Effector memory CD8-positive, alpha-beta T cell (primary cell): ENCODE results near the gene ECE2.
"Not testable (repeated sequence)": the region's sequence is repeated elsewhere in the genome, so short reads cannot be mapped to it uniquely, and the experiment has no call there.

ENCODE experiments used
- ATAC-seq: fragments of 150-1000 bp; cut with Tn5 transposase; replicated peaks from 2 replicates; pipeline ENCODE4 v1.10.0; 2021; ENCODE audit warnings: mild to moderate bottlenecking, moderate library complexity
- DNase-seq, 3 experiments: peaks; one replicate each; pipeline ENCODE4 v3.0.0; 2021
- H3K27ac Mint-ChIP-seq, 2 donors: one replicate each; pipeline ENCODE4 v1.8.0; 2022; ENCODE audit warnings: mild to moderate bottlenecking in 2 of 2, mixed read lengths in 2 of 2, moderate library complexity in 2 of 2
- H3K27me3 Mint-ChIP-seq, 2 donors: one replicate each; pipeline ENCODE4 v1.8.0; 2022; ENCODE audit warnings: mixed read lengths in 2 of 2
- H3K36me3 Mint-ChIP-seq: one replicate; pipeline ENCODE4 v1.8.0; 2022; ENCODE audit warnings: mild to moderate bottlenecking, moderate library complexity, mixed read lengths; ENCODE audit not compliant: insufficient read depth
- H3K4me1 Mint-ChIP-seq, 2 donors: one replicate each; pipeline ENCODE4 v1.8.0; 2022; ENCODE audit warnings: low read depth in 2 of 2, mixed read lengths in 2 of 2
- H3K4me3 Mint-ChIP-seq, 2 donors: one replicate each; pipeline ENCODE4 v1.8.0; 2022; ENCODE audit warnings: mild to moderate bottlenecking in 2 of 2, mixed read lengths in 2 of 2, moderate library complexity in 2 of 2
- H3K9me3 Mint-ChIP-seq, 2 donors: one replicate each; pipeline ENCODE4 v1.8.0; 2022; ENCODE audit warnings: mixed read lengths in 2 of 2

The ECE2 gene

GRCh38 chr3:184333190-184333589 lies 57.4 kb downstream of the ECE2 start:
- Mint-ChIP-seq H3K27me3 (no peaks in the 10 kb centered on the region), H3K36me3 (peaks cover 70% of the 10 kb centered on the region), H3K27ac (peak overlapping the region; percentile 73 to 75), H3K4me3 (no peak overlapping the region), H3K9me3 (no peaks in the 10 kb centered on the region), H3K4me1 (peaks cover 36% of the 10 kb centered on the region in 2 donors)
- DNase-seq (no peak), ATAC-seq (no peak)

GRCh38 chr3:184333700-184334099 lies 57.9 kb downstream of the ECE2 start:
- peak overlapping the region; percentile 73 to 75 for H3K27ac Mint-ChIP-seq
- peaks cover 36% of the 10 kb centered on the region in 2 donors for H3K4me1 Mint-ChIP-seq
- DNase-seq (no peak), ATAC-seq (no peak)
- H3K4me3 Mint-ChIP-seq, result no peak overlapping the region
- no peaks in the 10 kb centered on the region for H3K9me3 Mint-ChIP-seq
- no peaks in the 10 kb centered on the region for H3K27me3 Mint-ChIP-seq
- H3K36me3 Mint-ChIP-seq, result peaks cover 65% of the 10 kb centered on the region

GRCh38 chr3:184334470-184335158 lies 58.8 kb downstream of the ECE2 start:
- no peaks in the 10 kb centered on the region for H3K27me3 Mint-ChIP-seq
- peaks cover 35 to 36% of the 10 kb centered on the region in 2 donors for H3K4me1 Mint-ChIP-seq
- peaks cover 56% of the 10 kb centered on the region for H3K36me3 Mint-ChIP-seq
- H3K9me3 Mint-ChIP-seq, result no peaks in the 10 kb centered on the region
- peak overlapping the region; percentile 20 to 85 for H3K4me3 Mint-ChIP-seq
- ATAC-seq (peak; percentile 31), DNase-seq (peak; percentile 16 to 30 (median 26))
- H3K27ac Mint-ChIP-seq, result peak overlapping the region; percentile 73 to 75

GRCh38 chr3:184335291-184335660 lies 59.5 kb downstream of the ECE2 start:
- ATAC-seq (no peak), DNase-seq (no peak)
- no peaks in the 10 kb centered on the region for H3K27me3 Mint-ChIP-seq
- no peaks in the 10 kb centered on the region for H3K9me3 Mint-ChIP-seq
- peaks cover 49% of the 10 kb centered on the region for H3K36me3 Mint-ChIP-seq
- H3K4me3 Mint-ChIP-seq, result peak overlapping the region; percentile 85
- H3K27ac Mint-ChIP-seq, result peak overlapping the region; percentile 73 to 75
- H3K4me1 Mint-ChIP-seq, result peaks cover 35 to 36% of the 10 kb centered on the region in 2 donors

- Mint-ChIP-seq H3K27ac (peak overlapping the region; percentile 73 to 91), H3K4me3 (peak overlapping the region; percentile 85), H3K27me3 (no peaks in the 10 kb centered on the region), H3K9me3 (no peaks in the 10 kb centered on the region), H3K36me3 (peaks cover 47% of the 10 kb centered on the region), H3K4me1 (peaks cover 35 to 36% of the 10 kb centered on the region in 2 donors)
- DNase-seq (peak; percentile 86 to 92 (median 91)), ATAC-seq (peak; percentile 81)
These were observed 60.1 kb downstream of the ECE2 start for GRCh38 chr3:184335661-184336546.

GRCh38 chr3:184336547-184337398 lies 61.0 kb downstream of the ECE2 start:
- DNase-seq (no peak), ATAC-seq (no peak)
- Mint-ChIP-seq H3K36me3 (peaks cover 42% of the 10 kb centered on the region), H3K4me3 (peak overlapping the region; percentile 85), H3K27me3 (no peaks in the 10 kb centered on the region), H3K27ac (peak overlapping the region; percentile 73 to 91), H3K9me3 (no peaks in the 10 kb centered on the region), H3K4me1 (peaks cover 31 to 35% of the 10 kb centered on the region in 2 donors)

GRCh38 chr3:184337399-184337714 lies 61.5 kb downstream of the ECE2 start, which contains the start of gene FAM131A:
TSS of gene FAM131A (plus strand) at chr3:184337600. CDS start at chr3:184337631, 31 bp downstream.
- Mint-ChIP-seq H3K4me1 (peaks cover 31 to 35% of the 10 kb centered on the region in 2 donors), H3K36me3 (peaks cover 39% of the 10 kb centered on the region), H3K27me3 (no peaks in the 10 kb centered on the region), H3K4me3 (peak within 1 kb of the TSS; percentile 85), H3K9me3 (no peaks in the 10 kb centered on the region), H3K27ac (peak within 1 kb of the TSS; percentile 73 to 91)
- ATAC-seq (no peak), DNase-seq (no peak)

GRCh38 chr3:184337981-184338380 lies 62.2 kb downstream of the ECE2 start:
- H3K27me3 Mint-ChIP-seq, result no peaks in the 10 kb centered on the region
- peaks cover 31 to 35% of the 10 kb centered on the region in 2 donors for H3K4me1 Mint-ChIP-seq
- DNase-seq, result no peak
- H3K4me3 Mint-ChIP-seq, result peak overlapping the region in 1 of 2 donors; percentile 25
- no peaks in the 10 kb centered on the region for H3K9me3 Mint-ChIP-seq
- peaks cover 32% of the 10 kb centered on the region for H3K36me3 Mint-ChIP-seq
- no peak overlapping the region for H3K27ac Mint-ChIP-seq
- no peak for ATAC-seq

GRCh38 chr3:184338511-184338945 lies 62.7 kb downstream of the ECE2 start:
- Mint-ChIP-seq H3K27me3 (no peaks in the 10 kb centered on the region), H3K27ac (no peak overlapping the region), H3K36me3 (peaks cover 33% of the 10 kb centered on the region), H3K9me3 (no peaks in the 10 kb centered on the region), H3K4me1 (peaks cover 30 to 35% of the 10 kb centered on the region in 2 donors), H3K4me3 (no peak overlapping the region)
- ATAC-seq (no peak), DNase-seq (no peak)

- peaks cover 26 to 33% of the 10 kb centered on the region in 2 donors for H3K4me1 Mint-ChIP-seq
- no peak overlapping the region for H3K27ac Mint-ChIP-seq
- no peak overlapping the region for H3K4me3 Mint-ChIP-seq
- DNase-seq (no peak), ATAC-seq (no peak)
- H3K36me3 Mint-ChIP-seq, result peaks cover 29% of the 10 kb centered on the region
- no peaks in the 10 kb centered on the region for H3K9me3 Mint-ChIP-seq
- H3K27me3 Mint-ChIP-seq, result no peaks in the 10 kb centered on the region
These were observed 63.2 kb downstream of the ECE2 start for GRCh38 chr3:184339001-184339400.

- H3K27ac Mint-ChIP-seq, H3K9me3 Mint-ChIP-seq, H3K4me3 Mint-ChIP-seq, H3K27me3 Mint-ChIP-seq, DNase-seq, ATAC-seq: not testable (repeated sequence)
- H3K36me3 Mint-ChIP-seq, result peaks cover 23% of the 10 kb centered on the region
- H3K4me1 Mint-ChIP-seq, result peaks cover 20 to 30% of the 10 kb centered on the region in 2 donors
These were observed 63.8 kb downstream of the ECE2 start for GRCh38 chr3:184339451-184340135.

- no peak for ATAC-seq
- Mint-ChIP-seq H3K4me3 (no peak overlapping the region), H3K9me3 (no peaks in the 10 kb centered on the region), H3K4me1 (peaks cover 8 to 17% of the 10 kb centered on the region in 2 donors), H3K36me3 (peaks cover 6% of the 10 kb centered on the region), H3K27ac (no peak overlapping the region), H3K27me3 (no peaks in the 10 kb centered on the region)
- no peak for DNase-seq
These were observed 66.1 kb downstream of the ECE2 start for GRCh38 chr3:184341925-184342324.
